Measurements from ENCODE around the gene PLCB1.
"Not testable (repeated sequence)": the region's sequence is repeated elsewhere in the genome, so short reads cannot be mapped to it uniquely, and the experiment has no call there.

Gene PLCB1

GRCh38 chr20:8131598-8132483, at the start of gene PLCB1:
TSS of gene PLCB1 (plus strand) at chr20:8132266. CDS start at chr20:8132652, 386 bp downstream.
- peak; percentile 88 for DNase-seq (ENCODE audit: low read depth)

GRCh38 chr20:8082989-8083388, 49.1 kb upstream of the PLCB1 start:
- DNase-seq (ENCODE audit: low read depth), result peak; percentile 16

- DNase-seq (ENCODE audit: low read depth), result no peak
These were observed 42.4 kb upstream of the PLCB1 start for GRCh38 chr20:8089668-8090067.

- DNase-seq (ENCODE audit: low read depth), result peak; percentile 53
These were observed 37.6 kb upstream of the PLCB1 start for GRCh38 chr20:8094415-8094818.

GRCh38 chr20:8094850-8095249, 37.2 kb upstream of the PLCB1 start:
- peak; percentile 63 for DNase-seq (ENCODE audit: low read depth)

- peak; percentile 63 for DNase-seq (ENCODE audit: low read depth)
These were observed 36.2 kb upstream of the PLCB1 start for GRCh38 chr20:8095648-8096572.

GRCh38 chr20:8097307-8097706, 34.8 kb upstream of the PLCB1 start:
- no peak for DNase-seq (ENCODE audit: low read depth)

GRCh38 chr20:8104252-8104651, 27.8 kb upstream of the PLCB1 start:
- DNase-seq (ENCODE audit: low read depth), result no peak

GRCh38 chr20:8114612-8115011, 17.5 kb upstream of the PLCB1 start:
- not testable (repeated sequence) for DNase-seq (ENCODE audit: low read depth)

- no peak for DNase-seq (ENCODE audit: low read depth)
These were observed 16.6 kb upstream of the PLCB1 start for GRCh38 chr20:8115436-8115835.

GRCh38 chr20:8116067-8116811, 15.8 kb upstream of the PLCB1 start:
- DNase-seq (ENCODE audit: low read depth), result peak; percentile 75

- DNase-seq (ENCODE audit: low read depth), result no peak
These were observed 14.4 kb upstream of the PLCB1 start for GRCh38 chr20:8117636-8118035.

- DNase-seq (ENCODE audit: low read depth), result no peak
These were observed 14.0 kb upstream of the PLCB1 start for GRCh38 chr20:8118039-8118438.

GRCh38 chr20:8118760-8119159, 13.3 kb upstream of the PLCB1 start:
- DNase-seq (ENCODE audit: low read depth), result no peak

GRCh38 chr20:8121666-8122065, 10.4 kb upstream of the PLCB1 start:
- no peak for DNase-seq (ENCODE audit: low read depth)

GRCh38 chr20:8124639-8125038, 7.4 kb upstream of the PLCB1 start:
- no peak for DNase-seq (ENCODE audit: low read depth)

GRCh38 chr20:8126181-8126580, 5.9 kb upstream of the PLCB1 start:
- DNase-seq (ENCODE audit: low read depth), result no peak

- no peak for DNase-seq (ENCODE audit: low read depth)
These were observed 5.2 kb upstream of the PLCB1 start for GRCh38 chr20:8126841-8127378.

- DNase-seq (ENCODE audit: low read depth), result peak; percentile 63
These were observed 4.4 kb upstream of the PLCB1 start for GRCh38 chr20:8127553-8128255.

GRCh38 chr20:8128291-8129060, 3.6 kb upstream of the PLCB1 start:
- DNase-seq (ENCODE audit: low read depth), result no peak
